Measurements from ENCODE around the gene NWD2.

DNA sequence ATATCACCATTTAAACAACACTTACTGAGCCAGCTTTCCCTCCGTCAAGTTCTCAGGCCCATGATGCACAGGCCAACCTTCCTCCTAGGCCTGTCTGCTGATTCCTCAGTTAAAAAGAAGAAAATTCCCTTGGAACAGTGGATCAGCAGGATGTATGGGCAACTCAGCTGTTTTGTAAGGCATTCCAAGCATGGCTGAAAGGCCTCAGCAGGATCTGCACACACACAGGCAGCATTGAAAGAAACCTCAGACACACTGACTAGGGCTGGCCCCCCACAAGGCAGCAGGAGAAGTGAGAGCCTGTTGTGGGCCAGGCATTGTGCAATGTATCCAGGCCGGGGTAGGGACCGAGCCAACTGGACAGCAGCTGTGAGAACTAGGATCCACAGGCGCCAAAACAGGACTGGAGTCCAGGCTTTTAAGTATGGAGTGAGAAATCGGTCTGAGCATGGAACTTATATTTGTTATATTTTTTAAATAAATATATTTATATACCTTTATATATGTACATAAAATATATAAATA lies 171.4 kb downstream of the NWD2 start:
- TF ChIP-seq CTCF (IDR thresholded peaks at IDR 0.05; ENCODE audit: poor library complexity) (no peak), EZH2 (IDR thresholded peaks at IDR 0.05; ENCODE audit: borderline replicate concordance) (no peak), EZH2phosphoT487 (IDR thresholded peaks at IDR 0.05; ENCODE audit: low read depth, severe bottlenecking, unreplicated experiment) (no peak)
